Measurements from ENCODE around the gene RNLS.
"Not testable (repeated sequence)": the region's sequence is repeated elsewhere in the genome, so short reads cannot be mapped to it uniquely, and the experiment has no call there.

The RNLS gene

DNA sequence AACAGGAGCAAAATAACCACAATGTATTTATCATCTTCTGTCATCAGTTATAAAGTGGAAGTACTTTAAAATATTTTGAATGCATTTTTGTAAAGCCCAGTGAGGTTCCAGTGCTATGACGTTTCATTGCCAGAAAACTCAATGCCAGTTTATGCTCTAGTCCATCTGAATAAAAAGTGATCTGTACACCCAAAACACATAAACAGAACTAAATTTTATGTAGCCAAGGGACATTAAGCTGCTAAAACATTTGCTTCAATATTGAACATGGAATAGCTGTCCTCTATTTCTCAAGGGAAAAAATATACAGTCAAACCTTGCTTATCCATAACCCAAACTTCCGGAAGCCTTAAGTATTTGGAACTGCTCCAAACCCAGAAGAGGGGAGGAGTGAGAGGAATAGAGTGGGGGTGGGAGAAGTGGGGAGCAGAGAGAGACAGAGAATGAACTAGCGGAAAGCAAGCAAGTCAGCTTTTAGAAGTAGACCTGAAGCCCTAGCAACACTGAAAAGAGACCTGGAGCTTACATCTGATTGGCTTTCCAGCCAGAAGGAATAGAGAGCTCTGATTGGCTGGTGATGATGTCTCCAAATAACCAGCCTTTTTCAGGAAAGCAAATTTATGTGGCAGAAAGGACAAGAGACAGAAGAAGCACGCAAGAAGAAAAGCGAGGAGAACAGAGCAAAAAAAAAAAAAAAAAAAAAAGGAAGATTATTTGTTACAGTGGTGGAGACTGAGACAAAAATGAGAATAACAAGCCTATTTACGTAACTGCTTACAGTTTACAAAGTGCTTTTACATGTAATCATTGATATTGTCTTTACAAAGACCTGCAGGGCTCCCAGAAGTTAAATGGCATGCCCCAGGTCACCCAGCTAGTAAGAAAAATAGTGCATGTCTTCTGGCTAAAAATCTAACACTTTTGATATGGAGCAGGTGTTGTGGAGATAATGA is 196.0 kb downstream of the RNLS start:
- no peak for DNase-seq (ENCODE audit: low read depth)

DNA sequence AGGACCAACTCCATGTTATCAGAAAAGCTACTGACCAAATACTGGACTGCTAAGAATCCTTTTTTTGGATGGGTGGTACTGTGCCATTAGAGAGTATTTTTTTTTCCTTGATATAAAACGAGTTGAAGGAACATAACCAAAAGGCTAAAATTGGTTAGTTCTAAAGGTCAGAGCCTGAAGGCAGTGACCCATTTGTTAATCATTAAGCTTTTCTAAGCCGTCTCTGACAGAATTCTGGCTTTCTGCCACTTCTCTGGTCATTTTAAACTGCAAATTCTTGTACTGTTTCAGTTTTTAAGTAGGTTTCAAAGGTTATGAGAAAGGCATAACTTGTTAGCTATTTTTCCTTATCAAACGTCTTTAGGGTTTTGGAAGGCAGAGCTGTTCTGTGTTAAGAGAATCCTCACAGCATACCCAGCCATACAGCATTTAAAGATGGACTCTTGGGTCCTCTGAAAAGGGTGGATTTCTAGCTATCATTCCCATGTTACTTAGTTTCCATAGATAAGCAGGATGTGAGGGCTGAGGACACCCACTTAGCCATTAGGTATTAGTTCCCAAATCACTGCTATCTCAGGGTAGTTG is 196.8 kb downstream of the RNLS start:
- no peak for DNase-seq (ENCODE audit: low read depth)

DNA sequence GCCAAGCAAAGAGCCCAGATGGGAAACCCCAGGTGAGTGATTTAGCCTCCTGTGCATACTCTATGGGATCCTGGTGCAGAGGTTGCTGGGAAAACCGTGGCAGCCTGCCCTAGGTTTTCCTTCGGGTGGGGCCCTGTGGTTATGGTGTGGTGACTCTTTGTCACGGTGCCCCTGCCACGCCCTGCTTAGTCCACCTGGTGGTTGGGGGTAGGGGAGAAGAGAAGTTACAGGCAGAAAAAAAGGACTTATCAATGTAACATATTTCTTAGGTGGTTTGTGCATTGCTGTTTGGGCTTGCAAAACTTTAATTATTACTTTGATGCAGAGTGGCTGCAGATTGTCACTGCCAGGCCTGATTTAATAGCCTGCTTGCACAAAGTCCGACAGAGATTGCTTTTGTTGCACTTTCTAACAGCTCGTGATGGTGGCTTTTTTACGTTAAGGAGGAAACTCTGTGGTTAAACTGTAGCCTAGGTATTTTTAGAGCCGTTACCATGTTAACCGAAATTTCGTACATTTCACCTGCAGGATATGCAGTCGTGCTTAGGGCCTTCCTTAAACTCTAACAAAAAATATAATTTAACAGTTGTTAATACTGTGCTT is 197.4 kb downstream of the RNLS start:
- DNase-seq (ENCODE audit: low read depth) = no peak

DNA sequence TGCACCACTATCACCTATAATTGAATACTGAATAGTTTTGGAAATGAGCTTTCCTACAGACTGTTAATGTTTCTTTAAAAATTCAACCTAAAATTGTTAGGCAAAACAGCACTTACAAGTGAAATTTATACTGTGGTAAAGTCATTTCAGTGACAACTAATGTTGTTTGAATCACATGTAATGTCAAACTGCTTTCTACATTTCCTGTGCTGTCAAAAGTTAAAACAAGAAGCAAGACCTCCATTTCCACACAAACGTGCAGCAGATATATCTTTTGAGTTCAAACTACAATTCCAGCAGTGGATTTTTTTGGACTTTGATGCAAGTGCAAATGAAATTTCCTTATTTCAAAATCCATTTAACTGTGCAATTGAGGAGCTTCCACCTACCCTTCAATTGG is 199.8 kb downstream of the RNLS start:
- no peak for DNase-seq (ENCODE audit: low read depth)

DNA sequence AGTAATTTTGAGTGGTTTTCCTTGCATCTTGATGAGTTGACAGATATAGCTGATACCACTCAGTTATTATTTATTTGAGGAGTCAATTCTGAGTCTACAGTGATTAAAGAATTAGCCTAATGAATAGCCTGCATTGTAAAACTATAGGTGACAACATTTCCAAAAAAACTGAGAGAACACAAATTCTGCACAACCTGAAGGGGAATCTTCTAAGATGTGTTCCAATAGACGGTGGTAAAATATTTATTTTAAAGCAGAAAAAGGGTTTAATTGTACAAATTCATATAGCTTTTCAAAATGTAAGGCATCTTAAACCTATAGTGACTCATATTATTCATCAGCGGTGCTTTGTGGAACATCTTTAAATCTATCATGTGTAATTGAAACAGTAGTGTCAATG is 200.4 kb downstream of the RNLS start:
- DNase-seq (ENCODE audit: low read depth) = no peak

DNA sequence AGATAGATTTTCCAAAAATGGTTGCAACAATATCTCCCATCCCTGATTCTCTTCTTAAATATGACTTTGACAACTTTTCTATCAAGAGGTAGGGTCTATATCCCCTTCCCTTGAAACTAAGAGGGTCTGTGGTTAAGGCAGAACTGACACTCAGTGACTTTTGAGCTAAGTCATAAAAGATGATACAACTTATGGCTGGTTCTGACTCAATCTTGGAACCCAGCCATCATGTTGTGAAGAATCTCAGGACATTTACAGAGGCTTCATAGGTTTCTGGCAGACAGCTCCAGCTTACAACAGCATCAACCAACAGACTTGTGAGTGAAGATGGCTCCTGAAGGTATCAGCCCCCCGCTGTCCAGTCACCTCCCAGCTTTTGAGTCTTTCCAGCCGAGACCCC is 203.5 kb downstream of the RNLS start:
- peak; percentile 24 for DNase-seq (ENCODE audit: low read depth)

DNA sequence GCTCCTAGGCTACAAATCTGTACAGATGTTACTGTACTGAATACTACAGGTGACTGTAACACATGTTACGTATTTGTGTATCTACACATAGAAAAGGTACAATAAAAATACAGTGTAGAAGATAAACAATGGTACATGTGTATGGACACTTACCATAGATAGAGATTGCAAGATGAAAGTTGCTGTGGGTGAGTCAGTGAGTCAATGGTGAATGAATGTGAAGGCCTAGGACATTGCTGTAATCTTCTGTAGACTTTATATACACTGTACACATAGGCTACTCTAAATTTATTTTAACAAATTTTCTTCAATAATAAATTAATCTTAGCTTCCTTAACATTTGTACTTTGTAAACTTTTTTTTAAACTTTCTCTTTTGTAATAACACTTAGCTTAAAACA is 205.6 kb downstream of the RNLS start:
- no peak for DNase-seq (ENCODE audit: low read depth)

DNA sequence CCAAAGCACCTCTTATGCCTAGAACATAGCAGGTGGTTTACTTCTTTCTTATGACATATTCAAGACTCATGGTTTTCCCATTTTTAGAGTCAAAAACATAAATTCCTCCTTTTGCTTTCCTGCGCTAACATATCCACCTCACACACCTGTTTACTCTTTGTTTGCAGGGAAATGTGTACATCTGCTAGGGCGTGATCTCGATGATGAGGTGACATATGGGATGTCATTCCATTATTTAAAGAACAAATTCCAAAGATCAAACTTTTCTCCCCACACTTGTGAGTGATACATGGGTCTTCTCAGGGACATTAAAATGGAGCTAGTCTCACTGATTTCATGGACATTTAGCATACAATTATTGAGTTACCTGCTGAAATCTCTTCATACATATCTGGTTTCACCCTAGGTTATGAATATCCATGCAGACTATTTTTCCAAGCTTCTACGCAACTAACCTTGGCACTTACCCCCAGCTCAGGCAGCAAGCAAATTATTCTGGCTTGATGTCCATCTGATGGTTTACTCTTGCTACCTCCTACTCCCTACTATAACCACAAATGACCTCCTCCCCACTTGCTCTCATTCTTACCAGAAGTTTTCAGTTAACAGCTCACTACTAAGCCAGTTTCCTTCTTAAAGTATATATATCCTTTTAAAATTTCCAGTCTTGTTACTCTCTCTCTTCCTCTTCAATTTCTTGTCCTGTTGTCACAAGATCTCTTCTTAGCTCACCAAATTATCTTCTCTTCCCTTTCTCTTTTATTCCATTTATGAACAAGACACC is 208.5 kb downstream of the RNLS start:
- DNase-seq (ENCODE audit: low read depth) = no peak

DNA sequence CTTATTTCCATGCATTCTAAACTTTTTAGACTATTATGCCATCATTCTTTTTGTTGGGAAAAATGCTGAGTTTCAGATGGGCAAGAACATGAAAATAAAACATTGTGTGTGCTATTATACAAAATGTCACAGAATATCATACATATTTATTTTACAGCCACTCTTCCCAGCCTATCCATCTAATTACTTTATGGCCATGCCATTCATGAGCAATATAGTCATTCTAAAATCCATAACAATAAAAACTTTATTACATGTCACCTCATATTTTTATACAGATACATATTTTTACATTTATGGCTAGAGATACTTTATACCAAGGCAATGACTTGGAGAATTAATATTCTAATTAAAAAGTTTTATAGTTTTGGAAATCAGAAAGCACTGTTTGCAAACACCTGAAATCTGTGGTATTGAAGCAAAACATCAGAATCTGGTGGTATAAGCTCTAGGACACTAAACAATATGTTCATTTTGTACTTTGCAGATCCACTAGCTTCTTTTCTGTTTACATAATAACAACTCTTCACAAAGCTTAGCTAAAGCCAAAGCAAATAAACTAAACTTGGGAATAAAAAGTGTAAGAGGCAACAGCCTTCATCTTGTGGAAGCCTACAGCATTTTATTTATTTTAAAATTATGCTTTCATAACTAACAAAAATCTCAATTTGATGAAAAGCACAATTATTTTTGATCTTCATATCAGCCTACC is 210.1 kb downstream of the RNLS start:
- DNase-seq (ENCODE audit: low read depth) = no peak

DNA sequence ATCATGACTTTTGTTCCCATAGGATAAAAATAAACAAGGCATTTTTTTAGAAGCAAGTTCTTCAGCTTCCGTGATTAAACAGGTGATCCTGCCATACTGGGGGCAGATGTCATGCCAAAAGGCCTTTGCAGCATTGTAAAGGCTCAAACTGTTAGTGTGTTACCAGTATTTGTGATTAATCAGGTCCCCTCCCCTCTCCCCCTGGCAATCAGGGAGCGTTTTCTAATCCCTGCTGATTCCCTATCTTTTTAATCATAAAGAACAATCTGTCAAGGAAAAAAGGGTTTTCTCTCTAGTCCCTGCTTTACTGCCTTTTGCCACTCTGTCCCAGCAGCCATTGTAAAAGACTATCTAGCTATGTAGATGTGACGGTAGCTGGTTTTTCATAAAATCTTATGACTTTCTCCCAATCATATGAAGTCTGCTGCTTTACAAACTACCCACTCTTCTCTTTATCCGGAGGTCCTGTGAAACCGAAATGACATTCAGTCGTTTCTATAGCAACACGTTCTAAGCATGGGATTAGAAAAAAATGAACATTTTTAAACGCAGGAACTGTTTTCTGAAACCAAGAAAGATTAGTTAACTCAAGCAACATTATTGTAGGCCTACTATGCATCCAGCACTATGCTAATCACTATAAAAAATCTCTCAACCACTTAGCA is 210.9 kb downstream of the RNLS start:
- DNase-seq (ENCODE audit: low read depth) = no peak

DNA sequence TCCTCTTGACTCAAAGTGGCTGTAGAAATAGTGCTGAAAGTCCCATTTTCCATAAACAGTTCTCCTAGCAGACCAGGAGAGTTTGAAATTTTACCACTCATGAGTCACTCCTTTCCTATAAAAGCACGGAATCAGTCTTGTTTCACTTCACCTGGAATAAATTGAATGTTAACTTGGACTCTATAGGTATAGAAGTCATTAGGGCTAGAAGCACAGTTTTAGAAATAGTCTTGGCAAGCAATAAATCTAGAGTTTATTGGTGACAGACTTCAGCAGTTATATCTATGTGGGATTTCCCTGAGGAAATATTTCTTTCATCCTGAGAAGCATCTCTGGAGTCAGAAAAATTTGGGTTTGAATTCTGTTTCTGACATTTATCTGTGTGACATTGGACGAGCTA is 212.4 kb downstream of the RNLS start:
- no peak for DNase-seq (ENCODE audit: low read depth)

DNA sequence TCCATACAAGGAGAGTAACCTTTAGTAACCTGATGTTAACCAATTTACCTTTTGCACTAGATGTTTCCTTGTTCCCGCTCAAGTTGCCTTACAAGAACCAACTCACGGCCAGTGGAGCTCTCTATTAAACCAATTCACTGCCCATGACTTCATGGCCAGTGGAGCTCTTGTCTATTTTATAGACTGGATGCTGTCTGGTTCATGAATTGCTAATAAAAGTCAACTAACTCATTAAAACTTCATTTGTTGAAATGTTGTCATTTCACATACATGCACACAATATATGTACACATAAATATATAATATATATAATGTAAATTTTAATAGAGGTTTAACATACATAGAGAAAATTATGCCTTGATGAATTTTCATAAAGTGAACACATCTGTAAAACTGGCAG is 216.3 kb downstream of the RNLS start:
- no peak for DNase-seq (ENCODE audit: low read depth)

DNA sequence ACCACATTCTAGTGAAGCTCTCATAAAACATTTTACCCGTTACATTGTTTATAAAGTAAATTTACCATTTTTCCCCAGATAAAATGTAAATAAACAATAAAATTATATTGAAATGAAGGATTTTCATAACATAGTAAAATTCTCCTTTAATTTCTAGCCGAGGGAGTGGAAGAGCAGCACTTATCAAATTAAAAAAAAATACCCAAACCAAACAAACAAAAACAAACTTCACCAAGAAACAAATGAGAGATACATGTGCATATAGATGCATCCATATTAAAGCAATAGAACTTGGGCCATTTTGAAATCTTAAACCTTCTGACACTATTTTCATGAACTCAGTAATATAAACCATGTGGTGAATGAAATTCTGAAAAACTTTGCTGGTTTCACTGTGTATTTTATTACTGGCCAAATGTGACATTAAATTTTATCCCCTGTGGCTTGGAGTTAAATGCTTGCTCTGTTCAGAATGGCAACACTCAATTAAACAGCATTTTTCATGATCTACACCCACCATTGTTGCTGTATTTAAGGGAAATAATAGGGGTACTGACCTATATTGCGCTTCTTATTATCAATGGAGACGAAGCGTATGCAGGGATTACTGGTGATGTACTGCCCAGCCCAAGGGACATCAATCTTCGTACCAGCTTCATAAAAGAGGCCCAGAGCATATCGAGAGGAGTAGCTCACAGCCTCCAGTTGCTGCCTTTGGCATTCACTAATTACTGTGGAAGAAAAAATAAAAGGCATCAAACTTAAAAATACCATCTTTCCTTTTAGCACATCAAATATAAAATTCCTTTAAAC is 220.9 kb downstream of the RNLS start:
- no peak for DNase-seq (ENCODE audit: low read depth)

DNA sequence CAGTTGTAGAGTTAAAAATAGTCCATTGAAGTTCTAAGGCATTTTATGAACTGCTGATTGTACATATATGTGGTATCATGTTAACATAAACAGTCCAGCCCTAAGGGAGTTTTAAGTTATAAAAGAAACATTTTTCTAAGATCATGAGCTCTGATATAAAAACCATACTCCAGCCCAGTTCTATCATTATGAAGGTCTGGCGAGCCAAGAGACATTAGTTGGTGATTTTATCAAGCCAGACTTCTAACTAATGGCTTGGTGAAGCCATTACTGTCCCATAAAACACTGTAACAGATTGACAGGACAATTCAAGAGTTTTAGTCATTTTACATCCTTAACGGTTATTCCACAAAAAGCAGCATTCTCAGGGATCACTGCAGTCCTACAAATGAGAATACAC is 221.6 kb downstream of the RNLS start:
- no peak for DNase-seq (ENCODE audit: low read depth)

DNA sequence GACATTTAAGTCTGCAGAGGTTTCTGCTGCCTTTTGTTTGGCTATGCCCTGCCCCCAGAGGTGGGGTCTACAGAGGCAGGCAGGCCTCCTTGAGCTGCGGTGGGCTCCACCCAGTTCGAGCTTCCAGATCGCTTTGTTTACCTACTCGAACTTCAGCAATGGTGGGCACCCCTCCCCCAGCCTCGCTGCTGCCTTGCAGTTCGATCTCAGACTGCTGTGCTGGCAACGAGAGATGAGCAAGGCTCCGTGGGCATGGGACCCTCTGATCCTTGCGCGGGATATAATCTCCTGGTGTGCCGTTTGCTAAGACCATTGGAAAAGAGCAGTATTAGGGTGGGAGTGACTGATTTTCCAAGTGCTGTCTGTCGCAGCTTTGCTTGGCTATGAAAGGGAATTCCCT is 227.4 kb downstream of the RNLS start:
- DNase-seq (ENCODE audit: low read depth) = not testable (repeated sequence)

DNA sequence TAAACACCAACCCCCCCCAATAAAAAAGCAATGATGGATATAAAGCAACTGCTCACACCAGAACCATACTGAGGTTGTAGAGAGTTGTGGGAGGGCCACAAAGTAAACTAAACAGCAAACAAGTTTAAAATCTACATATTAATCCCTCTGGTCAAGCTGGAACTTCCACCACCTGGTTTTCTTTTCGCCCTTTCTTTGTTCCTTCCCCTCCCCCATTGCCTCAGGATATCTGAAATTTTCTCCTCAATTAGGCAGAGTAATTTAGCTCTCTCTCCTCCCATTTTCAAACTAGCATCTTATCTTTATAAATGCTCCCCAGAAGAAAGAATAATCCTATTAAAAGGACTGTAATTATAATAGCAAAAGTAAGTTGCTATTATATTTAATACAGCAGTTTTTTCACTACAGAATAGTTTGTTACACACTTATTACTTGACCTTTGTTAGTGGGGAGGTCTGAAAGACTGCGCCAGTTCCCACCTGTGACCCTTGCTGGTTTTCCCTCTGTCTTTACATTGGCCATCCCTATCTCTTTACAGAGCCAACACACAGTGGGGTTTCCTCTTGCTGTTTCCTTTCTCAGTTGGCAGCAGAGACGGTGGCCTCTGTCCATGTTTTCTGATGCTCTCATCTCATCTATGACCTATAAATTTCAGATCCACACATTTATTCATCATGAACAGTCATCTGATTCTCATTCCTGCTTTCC is 235.4 kb downstream of the RNLS start:
- DNase-seq (ENCODE audit: low read depth) = no peak

DNA sequence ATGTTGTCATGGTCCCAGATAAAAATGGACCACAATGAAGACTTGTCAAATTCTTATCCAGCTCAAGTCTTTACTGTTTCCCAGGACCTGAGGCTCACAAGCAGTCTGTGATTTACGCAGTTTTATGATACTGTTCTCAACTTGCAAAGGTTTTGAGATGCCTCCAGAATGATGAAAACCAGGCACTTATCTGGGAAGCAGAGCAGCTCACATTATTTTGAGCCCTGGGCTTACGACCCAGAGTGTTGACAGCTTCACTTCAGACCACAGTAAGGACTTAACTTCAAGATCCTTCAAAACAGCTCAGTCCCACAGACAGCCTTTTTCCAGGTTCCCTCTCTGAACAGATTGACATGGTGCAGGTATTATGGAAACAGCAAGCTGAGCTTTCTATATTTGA is 236.1 kb downstream of the RNLS start:
- no peak for DNase-seq (ENCODE audit: low read depth)

DNA sequence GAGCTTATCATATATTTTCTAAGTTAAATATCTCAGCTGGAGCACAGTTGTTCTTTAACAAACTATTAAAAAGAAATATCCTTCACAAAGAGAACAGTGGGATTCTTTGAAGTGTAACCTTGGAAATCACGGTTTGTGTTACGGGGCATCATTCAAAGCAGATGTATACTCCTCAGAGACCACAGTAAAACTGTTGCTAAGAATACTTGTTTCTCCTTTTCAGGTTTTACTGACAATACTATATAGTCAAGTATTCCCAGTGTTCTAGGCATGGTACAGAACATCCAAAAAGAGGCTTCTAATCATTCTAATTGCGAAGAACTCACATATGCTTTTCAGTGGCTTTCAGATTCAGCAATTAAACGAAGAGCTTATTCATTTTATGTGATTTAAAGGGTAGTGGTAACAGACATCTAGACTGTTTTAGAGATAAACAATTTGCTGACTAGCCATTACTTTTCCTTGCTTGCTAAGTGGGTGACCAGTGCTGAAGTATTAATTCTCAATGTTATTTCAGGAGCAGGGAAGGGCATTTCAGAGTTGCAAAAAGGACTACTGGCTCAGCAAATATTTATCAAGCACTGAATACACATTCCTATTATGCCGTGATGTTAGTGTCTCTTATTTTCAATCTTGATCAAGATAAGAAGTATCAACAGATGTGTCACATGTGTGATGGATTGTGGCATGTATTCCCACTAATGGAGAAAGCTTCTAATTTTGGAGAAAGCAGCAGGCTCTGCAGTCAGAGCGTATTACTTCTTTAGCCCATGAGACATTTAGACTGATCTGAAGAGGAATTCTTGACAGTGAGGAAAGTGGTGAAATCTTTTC is 236.8 kb downstream of the RNLS start:
- no peak for DNase-seq (ENCODE audit: low read depth)

Data from HS-5 (cell line).